ENCODE data around the gene SLC35G3. TPM values are rescaled to one million over a fixed set of nuclear protein-coding genes. Genes with fewer than 3 reads are reported as not detected.
"Not testable (repeated sequence)": the region's sequence is repeated elsewhere in the genome, so short reads cannot be mapped to it uniquely, and the experiment has no call there.

The SLC35G3 gene
- polyA plus RNA-seq, 1 donor = not detected

GRCh38 chr17:35212668-35213067 lies 18.5 kb upstream of the SLC35G3 start:
- H3K4me1 ChIP-seq (ENCODE audit: control insufficient read depth, insufficient read depth, low read length) = no peaks in the 10 kb centered on the region
- no CpG with 5 or more reads among the region's 4 CpGs for WGBS (ENCODE audit: insufficient coverage, low lambda C conversion rate)
- H3K9me3 ChIP-seq (ENCODE audit: control insufficient read depth, low read depth, low read length) = no peaks in the 10 kb centered on the region
- no peak overlapping the region for H3K27ac ChIP-seq (ENCODE audit: low read length)
- H3K36me3 ChIP-seq (ENCODE audit: control insufficient read depth, insufficient read depth, low read length) = no peaks in the 10 kb centered on the region
- no peak overlapping the region for H3K4me3 ChIP-seq (ENCODE audit: low read length)
- no peaks in the 10 kb centered on the region for H3K27me3 ChIP-seq (ENCODE audit: control insufficient read depth, insufficient read depth, low read length)
- no peak for DNase-seq

- Histone ChIP-seq H3K4me1 (ENCODE audit: control insufficient read depth, insufficient read depth, low read length) (no peaks in the 10 kb centered on the region), H3K27me3 (ENCODE audit: control insufficient read depth, insufficient read depth, low read length) (no peaks in the 10 kb centered on the region), H3K27ac (ENCODE audit: low read length) (no peak overlapping the region), H3K4me3 (ENCODE audit: low read length) (no peak overlapping the region), H3K36me3 (ENCODE audit: control insufficient read depth, insufficient read depth, low read length) (no peaks in the 10 kb centered on the region), H3K9me3 (ENCODE audit: control insufficient read depth, low read depth, low read length) (no peaks in the 10 kb centered on the region)
- no peak for DNase-seq
- no CpG with 5 or more reads among the region's 7 CpGs for WGBS (ENCODE audit: insufficient coverage, low lambda C conversion rate)
These were observed 16.5 kb upstream of the SLC35G3 start for GRCh38 chr17:35210741-35211140.

GRCh38 chr17:35202582-35202981 lies 8.4 kb upstream of the SLC35G3 start:
- not testable (repeated sequence) for H3K9me3 ChIP-seq (ENCODE audit: control insufficient read depth, low read depth, low read length); H3K27me3 ChIP-seq (ENCODE audit: control insufficient read depth, insufficient read depth, low read length); DNase-seq; H3K4me3 ChIP-seq (ENCODE audit: low read length); H3K27ac ChIP-seq (ENCODE audit: low read length); H3K36me3 ChIP-seq (ENCODE audit: control insufficient read depth, insufficient read depth, low read length); H3K4me1 ChIP-seq (ENCODE audit: control insufficient read depth, insufficient read depth, low read length)
- WGBS (ENCODE audit: insufficient coverage, low lambda C conversion rate) = no CpG with 5 or more reads among the region's 2 CpGs

GRCh38 chr17:35195062-35195461 lies 869 bp upstream of the SLC35G3 start:
- DNase-seq; H3K36me3 ChIP-seq (ENCODE audit: control insufficient read depth, insufficient read depth, low read length); H3K9me3 ChIP-seq (ENCODE audit: control insufficient read depth, low read depth, low read length); H3K27me3 ChIP-seq (ENCODE audit: control insufficient read depth, insufficient read depth, low read length); H3K4me3 ChIP-seq (ENCODE audit: low read length); H3K4me1 ChIP-seq (ENCODE audit: control insufficient read depth, insufficient read depth, low read length); H3K27ac ChIP-seq (ENCODE audit: low read length): not testable (repeated sequence)
- WGBS (ENCODE audit: insufficient coverage, low lambda C conversion rate) = no CpG with 5 or more reads among the region's 31 CpGs

- Histone ChIP-seq H3K4me3 (ENCODE audit: low read length) (no peak overlapping the region), H3K4me1 (ENCODE audit: control insufficient read depth, insufficient read depth, low read length) (no peaks in the 10 kb centered on the region), H3K9me3 (ENCODE audit: control insufficient read depth, low read depth, low read length) (peaks cover 3% of the 10 kb centered on the region), H3K36me3 (ENCODE audit: control insufficient read depth, insufficient read depth, low read length) (no peaks in the 10 kb centered on the region), H3K27me3 (ENCODE audit: control insufficient read depth, insufficient read depth, low read length) (no peaks in the 10 kb centered on the region), H3K27ac (ENCODE audit: low read length) (no peak overlapping the region)
- DNase-seq = no peak
- WGBS (ENCODE audit: insufficient coverage, low lambda C conversion rate) = no CpG with 5 or more reads among the region's 8 CpGs
These were observed 1.5 kb downstream of the SLC35G3 start for GRCh38 chr17:35192708-35193107.

- 81% methylated on average over 5 of the region's 11 CpGs for WGBS (ENCODE audit: insufficient coverage, low lambda C conversion rate)
These were observed 3.0 kb downstream of the SLC35G3 start for GRCh38 chr17:35191001-35191695.

GRCh38 chr17:35189291-35189690 lies 4.9 kb downstream of the SLC35G3 start:
- WGBS (ENCODE audit: insufficient coverage, low lambda C conversion rate) = 86% methylated on average over 1 of the region's 3 CpGs
- H3K36me3 ChIP-seq (ENCODE audit: control insufficient read depth, insufficient read depth, low read length) = no peaks in the 10 kb centered on the region
- H3K4me3 ChIP-seq (ENCODE audit: low read length) = no peak overlapping the region
- no peaks in the 10 kb centered on the region for H3K4me1 ChIP-seq (ENCODE audit: control insufficient read depth, insufficient read depth, low read length)
- DNase-seq = no peak
- H3K27me3 ChIP-seq (ENCODE audit: control insufficient read depth, insufficient read depth, low read length) = no peaks in the 10 kb centered on the region
- H3K27ac ChIP-seq (ENCODE audit: low read length) = no peak overlapping the region
- no peaks in the 10 kb centered on the region for H3K9me3 ChIP-seq (ENCODE audit: control insufficient read depth, low read depth, low read length)

More at GRCh38 chr17:35191001-35191695, 3.0 kb downstream of the SLC35G3 start:
- Histone ChIP-seq H3K27ac (ENCODE audit: low read length) (no peak overlapping the region), H3K36me3 (ENCODE audit: control insufficient read depth, insufficient read depth, low read length) (no peaks in the 10 kb centered on the region), H3K4me3 (ENCODE audit: low read length) (no peak overlapping the region), H3K27me3 (ENCODE audit: control insufficient read depth, insufficient read depth, low read length) (no peaks in the 10 kb centered on the region), H3K9me3 (ENCODE audit: control insufficient read depth, low read depth, low read length) (peaks cover 3% of the 10 kb centered on the region), H3K4me1 (ENCODE audit: control insufficient read depth, insufficient read depth, low read length) (no peaks in the 10 kb centered on the region)
- no peak for DNase-seq

- H3K36me3 ChIP-seq (ENCODE audit: control insufficient read depth, insufficient read depth, low read length) = no peaks in the 10 kb centered on the region
These were observed 6.1 kb downstream of the SLC35G3 start for GRCh38 chr17:35188111-35188510.

GRCh38 chr17:35187481-35187880 lies 6.7 kb downstream of the SLC35G3 start:
- no peaks in the 10 kb centered on the region for H3K9me3 ChIP-seq (ENCODE audit: control insufficient read depth, low read depth, low read length)
- no peaks in the 10 kb centered on the region for H3K4me1 ChIP-seq (ENCODE audit: control insufficient read depth, insufficient read depth, low read length)
- H3K27me3 ChIP-seq (ENCODE audit: control insufficient read depth, insufficient read depth, low read length) = no peaks in the 10 kb centered on the region
- H3K36me3 ChIP-seq (ENCODE audit: control insufficient read depth, insufficient read depth, low read length) = no peaks in the 10 kb centered on the region
- DNase-seq = no peak
- no peak overlapping the region for H3K4me3 ChIP-seq (ENCODE audit: low read length)
- no peak overlapping the region for H3K27ac ChIP-seq (ENCODE audit: low read length)
- WGBS (ENCODE audit: insufficient coverage, low lambda C conversion rate) = 0% methylated on average over 1 of the region's 2 CpGs

More at GRCh38 chr17:35188111-35188510, 6.1 kb downstream of the SLC35G3 start:
- Histone ChIP-seq H3K4me1 (ENCODE audit: control insufficient read depth, insufficient read depth, low read length) (no peaks in the 10 kb centered on the region), H3K27me3 (ENCODE audit: control insufficient read depth, insufficient read depth, low read length) (no peaks in the 10 kb centered on the region), H3K27ac (ENCODE audit: low read length) (no peak overlapping the region), H3K9me3 (ENCODE audit: control insufficient read depth, low read depth, low read length) (no peaks in the 10 kb centered on the region), H3K4me3 (ENCODE audit: low read length) (no peak overlapping the region)
- WGBS (ENCODE audit: insufficient coverage, low lambda C conversion rate) = no CpG with 5 or more reads among the region's 2 CpGs
- DNase-seq = no peak

- Histone ChIP-seq H3K4me3 (ENCODE audit: low read length) (no peak overlapping the region), H3K27me3 (ENCODE audit: control insufficient read depth, insufficient read depth, low read length) (no peaks in the 10 kb centered on the region), H3K27ac (ENCODE audit: low read length) (no peak overlapping the region), H3K4me1 (ENCODE audit: control insufficient read depth, insufficient read depth, low read length) (no peaks in the 10 kb centered on the region), H3K9me3 (ENCODE audit: control insufficient read depth, low read depth, low read length) (no peaks in the 10 kb centered on the region), H3K36me3 (ENCODE audit: control insufficient read depth, insufficient read depth, low read length) (no peaks in the 10 kb centered on the region)
- no CpG with 5 or more reads among the region's 1 CpG for WGBS (ENCODE audit: insufficient coverage, low lambda C conversion rate)
- no peak for DNase-seq
These were observed 8.3 kb downstream of the SLC35G3 start for GRCh38 chr17:35185849-35186248.

- Histone ChIP-seq H3K36me3 (ENCODE audit: control insufficient read depth, insufficient read depth, low read length) (no peaks in the 10 kb centered on the region), H3K4me1 (ENCODE audit: control insufficient read depth, insufficient read depth, low read length) (no peaks in the 10 kb centered on the region), H3K4me3 (ENCODE audit: low read length) (no peak overlapping the region), H3K9me3 (ENCODE audit: control insufficient read depth, low read depth, low read length) (no peaks in the 10 kb centered on the region), H3K27ac (ENCODE audit: low read length) (no peak overlapping the region), H3K27me3 (ENCODE audit: control insufficient read depth, insufficient read depth, low read length) (no peaks in the 10 kb centered on the region)
- no peak for DNase-seq
- 60% methylated on average over 1 of the region's 3 CpGs for WGBS (ENCODE audit: insufficient coverage, low lambda C conversion rate)
These were observed 9.9 kb downstream of the SLC35G3 start for GRCh38 chr17:35184274-35184673.

Measured in large intestine (tissue), 3 donors.